GM12873 (cell line): ENCODE data around the gene PRKAG1.

Source experiments
- CTCF ChIP-seq: IDR thresholded peaks from 2 replicates; pipeline ENCODE4 v1.5.1; 2012; ENCODE audit warnings: low read depth, mild to moderate bottlenecking, moderate library complexity, low read length, control low read depth; ENCODE audit not compliant: insufficient read depth; ENCODE audit errors: missing control alignments

The PRKAG1 gene

GRCh38 chr12:49058366-49059044, 39.9 kb upstream of the PRKAG1 start:
- no peak for TF ChIP-seq CTCF

GRCh38 chr12:49057888-49058287, 39.3 kb upstream of the PRKAG1 start:
- no peak for TF ChIP-seq CTCF

- no peak for TF ChIP-seq CTCF
These were observed 37.6 kb upstream of the PRKAG1 start for GRCh38 chr12:49055978-49056754.

- TF ChIP-seq CTCF: no peak
These were observed 36.5 kb upstream of the PRKAG1 start for GRCh38 chr12:49055092-49055491.

- TF ChIP-seq CTCF: no peak
These were observed 35.9 kb upstream of the PRKAG1 start for GRCh38 chr12:49054524-49054923.

GRCh38 chr12:49054096-49054495, 35.5 kb upstream of the PRKAG1 start:
- no peak for TF ChIP-seq CTCF

- TF ChIP-seq CTCF: peak; percentile 5
These were observed 34.1 kb upstream of the PRKAG1 start for GRCh38 chr12:49052451-49053208.
